GM18870 (cell line): ENCODE data around the gene THUMPD2.

Experiments
- ATAC-seq: cut with Tn5 transposase; IDR thresholded peaks from one replicate; pipeline ENCODE4 v1.9.1; 2021; ENCODE audit warnings: moderate library complexity; ENCODE audit not compliant: unreplicated experiment

Gene THUMPD2

GRCh38 chr2:39757156-39757555 lies 21.9 kb downstream of the THUMPD2 start:
- no peak for ATAC-seq

DNA sequence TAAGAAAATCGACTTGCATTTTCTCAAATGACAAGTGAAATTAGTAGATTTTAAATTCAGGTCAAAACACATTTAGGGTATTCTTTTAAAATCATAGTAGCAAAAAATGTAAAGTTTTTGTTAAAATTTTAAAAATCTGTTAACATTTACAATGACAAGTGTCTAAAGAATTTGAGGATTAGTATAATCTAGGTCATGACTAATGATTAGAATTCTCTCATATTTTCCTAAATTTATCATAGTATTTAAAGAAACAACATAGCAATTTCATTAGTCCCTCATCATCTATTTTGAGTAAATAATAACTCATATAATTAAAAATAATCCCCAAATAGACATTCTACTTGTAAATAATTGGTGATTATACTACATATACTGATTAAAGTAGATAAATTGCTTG lies 23.6 kb downstream of the THUMPD2 start:
- no peak for ATAC-seq

GRCh38 chr2:39743269-39743776 lies 35.7 kb downstream of the THUMPD2 start:
- ATAC-seq = no peak

- no peak for ATAC-seq
These were observed 37.2 kb downstream of the THUMPD2 start for GRCh38 chr2:39741871-39742270.

DNA sequence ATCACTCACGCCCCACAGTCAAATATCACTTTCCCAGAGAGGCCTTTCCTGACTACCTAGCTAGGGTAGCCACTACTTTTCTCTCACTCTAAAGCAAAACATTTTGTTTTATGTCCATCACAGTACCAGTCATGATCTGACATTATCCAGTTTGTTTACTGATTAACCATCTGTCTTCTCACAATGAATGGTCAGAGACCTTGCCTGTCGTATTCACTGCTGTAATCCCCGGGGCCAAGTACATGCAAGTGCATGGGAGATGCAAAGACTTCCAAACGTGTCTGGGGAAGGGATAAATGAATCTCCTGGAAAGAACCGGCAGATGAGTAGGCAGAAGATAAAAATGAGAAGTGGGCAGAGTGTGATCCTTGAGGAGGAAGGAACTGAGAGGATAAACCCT lies 39.7 kb downstream of the THUMPD2 start:
- no peak for ATAC-seq

DNA sequence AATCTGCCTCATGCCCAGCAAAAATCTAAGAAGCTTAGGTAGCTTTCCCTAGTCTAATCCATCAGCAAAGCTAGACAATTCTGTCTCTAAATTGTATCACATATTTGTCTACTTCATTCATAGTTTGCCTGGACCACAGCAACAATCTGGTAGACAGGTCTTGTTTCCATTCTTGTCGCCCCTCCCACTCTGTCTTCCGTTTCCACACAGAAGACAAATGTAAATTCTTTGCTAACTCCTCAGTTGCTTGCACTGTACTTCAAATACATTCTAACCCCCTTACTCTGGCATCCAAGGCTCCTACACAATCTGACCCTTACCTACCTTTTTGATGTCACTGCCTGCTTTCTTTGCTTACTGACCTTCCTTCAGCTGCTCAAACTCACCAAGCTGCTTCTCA lies 40.1 kb downstream of the THUMPD2 start:
- ATAC-seq = no peak

DNA sequence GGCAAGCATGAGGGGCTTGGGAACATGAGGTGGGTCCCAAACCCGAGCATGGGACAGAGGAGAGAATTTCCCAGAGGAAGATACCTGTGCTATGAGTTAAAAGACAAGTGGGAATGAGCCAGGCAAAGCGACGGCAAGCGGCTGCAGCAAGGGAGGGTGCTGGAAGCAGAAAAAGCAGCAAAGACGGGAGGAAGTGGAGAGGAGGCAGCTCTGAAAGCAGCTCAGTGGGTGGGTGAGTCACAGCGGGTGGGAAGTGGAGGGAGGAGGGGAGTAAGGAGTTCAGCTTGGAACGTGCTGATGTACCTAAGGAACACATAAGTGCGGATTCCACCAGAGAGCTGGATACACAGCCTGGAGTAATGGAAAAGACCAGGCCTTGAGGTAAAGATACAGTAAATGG lies 41.4 kb downstream of the THUMPD2 start:
- ATAC-seq = no peak

DNA sequence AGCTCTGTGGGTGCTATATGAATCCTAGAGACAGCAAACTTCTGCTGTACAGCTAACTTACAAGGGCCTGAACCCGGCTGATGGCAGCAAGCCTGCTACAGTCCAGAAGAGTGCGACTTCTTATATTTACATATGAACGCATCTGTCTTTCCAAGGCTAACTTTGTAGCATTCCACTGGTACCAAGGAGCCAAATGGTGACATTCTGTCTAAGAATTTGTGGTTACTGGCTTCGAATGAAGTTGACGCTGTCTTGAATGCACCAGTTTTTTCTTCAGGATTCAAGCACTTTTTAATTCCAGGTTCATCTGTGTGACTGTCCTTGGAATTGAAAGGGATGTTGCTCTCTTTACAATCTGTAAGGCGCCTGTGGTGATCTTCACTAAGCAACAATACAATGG lies 42.4 kb downstream of the THUMPD2 start:
- ATAC-seq = no peak

DNA sequence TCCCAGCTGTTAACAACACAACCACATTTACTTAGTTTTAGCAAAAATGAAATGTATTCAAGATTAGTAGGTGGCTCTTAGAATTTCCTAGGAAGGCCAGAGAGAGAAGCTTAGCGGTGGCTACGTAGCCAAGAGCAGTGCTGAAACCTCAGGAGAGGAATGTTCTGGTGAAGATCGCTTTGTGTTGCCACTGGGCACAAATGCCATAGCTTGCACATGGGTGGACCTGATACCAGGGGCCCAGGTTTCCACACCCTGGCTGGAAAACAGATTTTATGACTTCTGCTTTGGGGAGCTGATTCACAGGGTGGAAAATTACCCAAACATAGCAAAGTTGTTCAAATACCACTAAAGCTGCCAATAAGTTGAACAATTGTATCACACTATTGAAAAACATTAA lies 43.4 kb downstream of the THUMPD2 start:
- no peak for ATAC-seq

DNA sequence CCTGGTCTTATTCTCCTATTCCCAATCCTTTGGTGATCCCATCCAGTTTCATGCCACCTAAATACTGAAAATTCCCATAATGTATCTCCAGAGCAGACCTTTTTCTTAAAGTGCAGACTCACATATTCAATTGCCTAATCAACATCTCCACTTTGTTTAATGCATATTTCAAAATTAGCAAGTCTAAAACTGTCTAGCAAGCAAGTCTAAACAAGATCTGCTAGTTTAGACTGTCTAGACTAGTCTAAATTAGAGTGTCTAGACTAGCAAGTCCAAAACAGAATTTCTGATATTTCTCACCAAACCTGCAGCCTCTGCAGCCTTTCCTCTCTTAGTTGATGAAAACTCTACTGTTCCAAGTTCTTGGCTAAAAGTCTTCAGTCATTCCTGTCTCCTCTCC lies 44.6 kb downstream of the THUMPD2 start:
- no peak for ATAC-seq

GRCh38 chr2:39733070-39733674 lies 45.9 kb downstream of the THUMPD2 start:
- no peak for ATAC-seq

- ATAC-seq = no peak
These were observed 46.6 kb downstream of the THUMPD2 start for GRCh38 chr2:39732482-39732881.

GRCh38 chr2:39731546-39731945 lies 47.5 kb downstream of the THUMPD2 start:
- no peak for ATAC-seq

DNA sequence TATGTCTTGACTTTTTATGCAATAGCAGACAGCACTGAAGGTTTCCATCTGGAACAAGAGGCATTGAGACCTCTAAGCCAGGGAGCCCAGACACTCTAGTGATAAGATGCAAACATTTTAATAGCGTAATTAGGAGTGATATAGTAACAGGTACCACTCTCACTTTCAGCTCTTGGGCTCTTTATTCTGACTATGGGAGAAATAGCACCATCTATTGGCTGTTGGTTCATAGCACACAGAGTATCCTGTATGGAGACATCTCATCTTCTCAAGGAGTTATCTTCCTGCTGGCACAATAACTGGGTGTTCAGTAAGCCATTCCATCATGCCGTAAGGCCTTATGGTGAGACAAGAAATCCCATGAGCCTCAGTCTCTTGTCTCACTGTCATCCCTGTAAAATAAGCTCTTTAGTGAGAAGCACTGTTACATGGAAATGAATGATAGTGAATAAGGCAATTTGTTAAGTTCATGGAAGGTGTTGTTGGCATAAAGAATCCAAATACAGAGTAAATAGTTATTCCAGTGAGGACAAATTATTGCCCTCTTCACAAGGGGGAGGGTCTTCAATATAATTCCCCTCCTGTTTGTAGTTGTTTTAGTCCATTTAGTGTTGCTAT lies 48.3 kb downstream of the THUMPD2 start:
- ATAC-seq = peak; percentile 49

DNA sequence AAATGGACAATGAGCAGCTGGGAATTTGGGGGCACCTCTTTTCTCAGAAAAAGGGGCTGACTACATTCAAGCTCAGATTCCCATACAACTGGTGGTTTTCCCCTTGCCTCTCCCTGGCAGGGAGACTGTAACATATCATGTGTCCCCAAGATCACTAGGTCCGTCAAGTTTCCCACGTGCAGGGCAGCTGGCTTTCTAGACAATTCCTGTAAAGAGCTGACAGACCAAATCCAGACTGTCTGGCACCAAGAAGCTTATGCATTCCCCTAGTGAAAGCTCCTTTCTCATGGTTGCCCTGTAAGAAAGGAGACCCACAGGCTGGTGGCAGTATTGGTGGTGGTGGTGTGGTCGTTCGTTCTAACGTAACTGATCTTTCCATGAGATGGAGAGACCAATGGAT lies 48.8 kb downstream of the THUMPD2 start:
- ATAC-seq = no peak

GRCh38 chr2:39728941-39729351 lies 50.1 kb downstream of the THUMPD2 start:
- ATAC-seq = peak; percentile 42

DNA sequence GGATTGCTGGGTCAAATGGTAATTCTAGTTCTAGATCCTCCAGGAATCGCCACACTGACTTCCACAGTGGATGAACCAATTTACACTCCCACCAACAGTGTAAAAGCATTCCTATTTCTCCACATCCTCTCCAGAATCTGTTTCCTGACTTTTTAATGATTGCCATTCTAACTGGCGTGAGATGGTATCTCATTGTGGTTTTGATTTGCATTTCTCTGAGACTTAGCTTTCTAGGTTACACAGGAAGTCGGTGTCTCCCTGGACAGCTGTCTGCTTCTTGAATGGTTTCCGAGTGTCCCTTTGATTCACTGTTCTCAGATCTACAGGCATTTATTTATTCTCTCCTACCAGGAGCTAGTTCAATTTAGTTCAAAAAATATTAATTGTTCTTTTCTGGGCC lies 51.0 kb downstream of the THUMPD2 start:
- peak; percentile 70 for ATAC-seq

DNA sequence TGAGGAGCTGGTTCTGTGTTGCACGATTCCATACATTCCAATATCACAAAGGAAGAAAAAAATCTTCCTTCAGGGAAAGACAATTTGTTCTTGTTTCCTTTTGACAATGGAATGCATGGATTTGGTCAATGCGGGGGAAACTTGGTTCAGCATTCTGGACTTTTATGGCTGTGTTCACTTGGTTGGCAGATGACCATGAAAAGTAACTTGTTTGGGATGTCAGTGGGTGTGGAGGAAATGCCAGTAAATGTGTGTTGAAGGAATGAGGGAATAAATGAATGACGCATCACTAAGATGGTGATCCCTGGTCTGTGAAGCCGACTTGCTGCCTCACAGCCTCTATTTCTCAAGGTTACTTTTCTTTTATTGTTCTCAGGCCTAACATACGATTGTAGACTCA lies 53.7 kb downstream of the THUMPD2 start:
- ATAC-seq = no peak

- ATAC-seq = no peak
These were observed 54.3 kb downstream of the THUMPD2 start for GRCh38 chr2:39724828-39725144.

- ATAC-seq = no peak
These were observed 54.9 kb downstream of the THUMPD2 start for GRCh38 chr2:39723946-39724827.

DNA sequence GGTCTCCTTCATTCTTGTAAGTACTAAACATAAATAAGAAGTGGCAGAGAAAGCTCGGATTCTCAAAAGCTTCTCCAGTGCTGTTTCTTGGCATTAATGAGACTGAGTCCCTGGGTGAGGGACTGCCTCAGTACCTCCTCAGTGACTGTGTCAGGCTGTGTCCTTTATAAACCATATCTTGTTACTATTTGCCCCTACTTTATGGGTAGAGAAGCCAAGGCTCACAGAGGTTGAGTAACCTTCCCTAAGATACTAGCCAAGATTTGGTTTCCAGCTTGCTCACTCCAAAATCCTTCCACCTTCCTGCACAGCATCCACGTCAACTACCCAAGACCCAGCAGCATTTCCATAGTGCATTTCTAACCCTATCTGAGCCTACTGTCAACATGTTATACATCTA lies 55.6 kb downstream of the THUMPD2 start:
- no peak for ATAC-seq

GRCh38 chr2:39720970-39721369 lies 58.1 kb downstream of the THUMPD2 start:
- ATAC-seq = no peak
